Stimulated activated CD8-positive, alpha-beta memory T cell treated with anti-CD3 and anti-CD28 coated beads, Interleukin-15, amount 100 ng/mL, for 1 hour (primary cell): ENCODE data around the gene SLC17A1.

Source experiments
- DNase-seq: peaks from one replicate; pipeline ENCODE4 v3.0.0-alpha.2; 2020; ENCODE audit warnings: low read depth

SLC17A1 gene

DNA sequence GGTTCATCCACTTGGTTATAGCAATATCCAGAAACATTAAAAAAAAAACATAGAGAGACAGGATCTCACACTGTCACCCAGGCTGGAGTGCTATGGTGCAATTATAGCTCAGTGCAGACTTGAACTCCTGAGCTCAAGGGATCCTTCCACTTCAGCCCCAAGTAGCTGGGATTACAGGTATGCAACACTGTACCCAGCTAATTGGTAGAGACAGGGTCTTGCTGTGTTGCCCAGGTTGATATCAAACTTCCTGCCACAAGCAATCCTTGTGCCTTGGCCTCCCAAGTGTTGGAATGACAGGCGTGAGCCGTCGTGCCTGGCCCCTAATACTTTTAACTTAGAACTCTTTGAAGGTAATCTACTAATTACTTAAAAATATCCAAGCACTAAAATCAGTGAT lies 818 bp upstream of the SLC17A1 start:
- no peak for DNase-seq

DNA sequence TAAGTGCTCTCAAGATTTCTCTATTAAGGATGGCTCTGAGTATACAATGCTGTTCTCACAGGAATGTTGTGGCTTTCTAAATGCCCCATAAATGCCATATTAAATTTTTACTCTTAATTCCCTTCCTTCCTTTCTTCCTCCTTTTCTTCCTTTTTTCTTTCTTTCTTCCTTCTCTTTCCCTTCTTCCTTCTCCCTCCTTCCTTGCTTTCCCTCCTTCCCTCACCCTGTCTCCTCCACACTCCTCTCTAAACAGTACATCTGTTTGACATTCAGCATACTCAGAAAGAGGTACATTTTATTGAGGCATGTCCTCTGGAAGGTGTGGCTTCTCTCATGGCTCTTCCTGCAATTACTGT lies 433 bp upstream of the SLC17A1 start:
- DNase-seq: no peak

DNA sequence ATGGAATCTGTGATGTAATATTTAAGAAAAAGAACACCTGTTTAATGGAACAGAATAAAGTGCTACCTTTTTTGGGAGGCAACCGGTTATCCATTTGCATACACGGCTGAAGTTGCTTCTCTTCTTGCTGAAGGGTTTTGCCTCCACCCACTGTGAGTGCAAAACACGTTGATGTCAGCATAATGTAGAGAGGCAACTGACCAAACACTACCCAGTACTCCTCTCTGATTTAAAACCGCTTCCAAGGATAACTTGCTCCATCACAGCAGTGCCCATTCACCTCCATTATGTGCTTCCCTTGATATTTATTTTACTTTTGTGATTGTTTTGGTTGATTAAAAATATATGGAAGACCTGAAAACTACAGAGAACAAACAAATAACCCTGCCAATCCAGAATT lies 1.4 kb downstream of the SLC17A1 start:
- no peak for DNase-seq

DNA sequence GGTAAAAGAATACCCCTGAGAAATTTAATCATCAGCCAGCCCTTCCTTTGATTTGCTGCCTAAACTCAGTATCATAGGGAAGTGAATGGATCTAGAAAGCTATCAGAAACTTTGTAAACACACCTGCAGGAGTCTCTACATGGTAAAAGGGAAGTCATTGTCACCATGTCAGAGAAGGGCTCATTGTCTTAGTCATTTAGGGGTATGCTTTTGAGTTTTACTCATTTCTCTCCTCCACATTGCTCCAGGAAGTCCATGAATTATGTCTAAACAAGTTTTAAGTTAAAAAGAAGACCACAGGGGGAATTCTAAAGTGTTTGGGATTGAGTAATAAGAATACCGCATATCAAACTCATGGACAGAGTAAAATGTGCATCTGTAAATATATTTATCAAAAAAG lies 2.5 kb downstream of the SLC17A1 start:
- no peak for DNase-seq

DNA sequence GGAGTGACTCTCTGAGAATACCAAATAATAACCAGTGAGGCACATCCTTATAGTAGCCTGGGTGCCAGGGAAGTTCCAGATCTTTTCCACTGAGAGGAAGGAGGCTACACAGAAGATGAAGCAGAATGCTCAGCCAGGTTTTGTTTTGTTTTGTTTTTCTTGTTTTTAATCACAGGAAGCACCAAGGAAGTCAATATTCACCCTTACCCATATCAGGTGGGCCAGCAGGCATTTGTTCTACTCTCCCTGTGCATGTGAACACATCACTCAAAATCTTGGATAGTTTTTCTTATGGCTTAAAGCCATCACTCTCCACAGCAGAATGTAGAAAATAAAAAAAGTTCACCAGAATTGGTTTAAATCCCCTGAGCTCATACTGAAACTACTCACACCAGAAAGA lies 10.5 kb downstream of the SLC17A1 start:
- DNase-seq: no peak

DNA sequence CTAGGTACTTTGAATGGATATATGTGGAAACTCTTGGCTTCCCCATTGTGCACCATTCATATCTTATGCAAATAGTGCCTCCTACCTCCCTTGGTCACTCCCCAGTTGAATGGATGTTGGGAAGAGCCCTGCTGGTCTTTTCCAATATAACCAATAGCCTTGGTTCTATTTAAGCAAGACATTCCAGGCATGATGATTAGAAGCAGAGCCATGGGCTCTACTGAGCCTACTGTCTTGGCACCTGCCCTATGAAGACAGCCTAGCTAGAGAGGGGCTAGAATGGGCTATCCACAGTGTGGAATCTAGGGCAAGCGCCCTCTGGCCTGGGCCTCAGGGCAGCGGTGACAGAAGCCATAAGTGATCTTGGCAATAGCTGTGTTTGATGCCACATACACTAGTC lies 15.6 kb downstream of the SLC17A1 start:
- DNase-seq: no peak

DNA sequence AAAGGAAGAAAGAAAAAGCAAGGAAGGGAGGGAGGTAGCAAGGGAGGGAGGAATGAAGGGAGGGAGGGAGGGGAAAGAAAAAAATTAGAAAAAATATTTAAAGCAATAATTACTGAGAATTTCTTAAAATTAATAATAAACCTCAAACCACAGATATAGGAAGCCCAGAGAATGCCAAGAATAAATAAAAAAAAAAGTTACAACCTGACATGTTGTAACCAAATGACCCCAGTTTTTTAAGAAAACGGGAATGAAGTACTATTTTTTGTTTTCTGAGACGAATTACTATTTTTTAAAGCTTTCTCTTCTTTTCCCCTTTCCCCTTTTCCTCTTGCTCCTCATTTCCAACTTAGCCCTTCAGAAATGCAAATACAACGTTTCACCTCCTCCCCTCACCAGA lies 16.7 kb downstream of the SLC17A1 start:
- DNase-seq: no peak

DNA sequence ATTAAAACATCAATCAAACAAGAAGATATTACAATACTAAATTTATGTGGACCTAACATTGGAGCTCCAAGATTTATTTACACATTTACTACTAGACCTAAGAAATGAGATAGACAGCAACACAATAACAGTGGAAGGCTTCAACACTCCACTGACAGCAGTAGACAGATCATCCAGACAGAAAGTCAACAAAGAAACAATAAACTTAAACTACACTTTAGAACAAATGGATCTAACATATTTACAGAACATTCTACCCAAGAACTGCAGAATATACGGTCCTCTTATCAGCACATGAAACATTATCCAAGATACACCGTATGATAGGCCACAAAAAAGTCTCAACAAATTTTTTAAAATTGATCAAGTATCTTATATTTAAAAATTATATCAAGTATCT lies 27.0 kb downstream of the SLC17A1 start:
- no peak for DNase-seq

DNA sequence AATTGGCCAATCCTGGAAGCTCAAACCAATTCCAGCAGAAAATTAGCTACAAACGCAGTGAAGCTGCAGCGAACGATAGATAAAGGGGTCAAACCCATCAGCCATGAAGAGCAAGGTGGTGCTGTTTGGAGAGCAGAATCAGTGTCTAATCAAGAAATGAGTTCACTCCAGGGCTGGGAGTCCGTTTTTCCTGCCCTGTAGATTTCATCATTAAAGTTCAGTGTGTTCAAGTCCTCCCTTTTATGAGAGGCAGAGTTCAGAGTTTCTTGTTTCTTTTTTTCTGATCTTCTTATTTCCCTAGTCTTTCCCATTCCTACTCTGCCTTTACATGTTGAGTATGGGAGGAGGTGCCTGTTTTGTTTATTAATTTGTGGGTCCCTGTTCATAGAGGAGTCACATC lies 30.4 kb downstream of the SLC17A1 start:
- no peak for DNase-seq

DNA sequence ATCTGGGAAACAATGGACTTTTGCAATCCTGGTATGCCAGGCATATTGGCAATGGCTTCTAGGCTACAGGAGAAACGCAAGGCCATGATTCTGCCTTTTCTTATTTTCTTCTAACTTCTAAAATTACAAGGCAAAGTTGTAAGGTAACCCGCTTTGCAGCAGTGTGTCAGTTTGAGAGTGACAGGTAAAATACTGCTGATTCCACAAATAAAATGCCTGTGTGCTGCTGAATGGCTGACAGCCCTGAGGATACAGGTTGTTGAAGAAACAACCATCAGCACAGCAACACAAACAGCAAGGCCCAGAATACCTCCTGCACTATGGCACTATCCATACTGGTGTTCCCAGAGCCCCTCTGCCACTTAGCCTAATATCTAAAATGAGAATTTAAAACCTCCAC lies 37.1 kb downstream of the SLC17A1 start:
- no peak for DNase-seq

DNA sequence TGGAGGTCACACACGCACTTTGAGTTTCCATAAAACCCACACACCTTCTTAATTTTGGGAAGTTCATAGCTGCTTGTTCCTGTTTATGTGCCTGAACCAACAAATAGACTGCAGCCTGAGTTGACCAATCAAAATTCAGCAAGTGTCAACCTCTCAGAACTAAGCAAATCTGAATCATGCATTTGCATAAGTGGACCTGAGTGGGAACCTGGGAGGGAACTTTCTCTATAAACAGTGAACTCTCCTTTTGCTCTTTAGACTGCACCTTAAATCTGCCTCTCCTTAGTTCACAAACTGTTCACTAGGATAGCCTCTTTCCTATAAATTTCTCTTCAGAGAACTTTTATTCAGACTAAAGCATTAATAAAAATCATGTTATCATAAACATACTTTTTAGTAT lies 37.9 kb downstream of the SLC17A1 start:
- no peak for DNase-seq

DNA sequence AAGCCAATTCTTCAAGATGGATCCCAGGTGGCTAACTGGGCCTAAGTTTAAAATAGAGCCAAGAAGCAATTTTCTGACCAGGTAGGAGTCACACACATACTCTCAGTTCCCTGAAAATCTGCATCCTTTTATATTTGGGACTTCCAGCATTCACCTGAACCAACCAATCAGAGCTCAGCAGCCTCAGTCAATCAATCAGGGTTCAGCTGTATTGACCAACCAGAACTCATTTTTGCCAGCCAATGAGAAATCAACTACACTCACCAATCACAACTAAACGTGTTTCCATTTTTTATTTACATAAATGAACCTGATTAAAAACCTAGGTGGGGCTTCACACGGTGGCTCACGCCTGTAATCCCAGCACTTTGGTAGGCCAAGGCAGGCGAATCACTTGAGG lies 39.8 kb downstream of the SLC17A1 start:
- DNase-seq: no peak

DNA sequence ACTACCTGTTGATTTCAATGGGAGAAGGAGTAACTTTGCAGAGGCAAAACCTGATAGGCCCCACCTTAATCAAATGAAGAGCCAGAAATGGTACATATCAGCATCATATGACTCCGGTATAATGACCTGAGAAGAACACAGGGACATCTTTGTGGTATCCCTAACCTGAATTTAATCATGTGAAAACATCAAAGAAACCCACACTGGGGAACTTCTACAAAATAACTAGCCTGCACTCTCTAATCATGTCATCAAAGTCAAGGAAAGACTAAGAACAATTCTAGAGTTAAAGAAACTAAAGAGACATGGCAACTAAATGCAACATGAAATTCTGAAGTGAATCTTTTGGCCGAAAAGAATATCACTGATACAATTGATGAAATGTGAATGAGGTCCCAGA lies 42.4 kb downstream of the SLC17A1 start:
- no peak for DNase-seq

DNA sequence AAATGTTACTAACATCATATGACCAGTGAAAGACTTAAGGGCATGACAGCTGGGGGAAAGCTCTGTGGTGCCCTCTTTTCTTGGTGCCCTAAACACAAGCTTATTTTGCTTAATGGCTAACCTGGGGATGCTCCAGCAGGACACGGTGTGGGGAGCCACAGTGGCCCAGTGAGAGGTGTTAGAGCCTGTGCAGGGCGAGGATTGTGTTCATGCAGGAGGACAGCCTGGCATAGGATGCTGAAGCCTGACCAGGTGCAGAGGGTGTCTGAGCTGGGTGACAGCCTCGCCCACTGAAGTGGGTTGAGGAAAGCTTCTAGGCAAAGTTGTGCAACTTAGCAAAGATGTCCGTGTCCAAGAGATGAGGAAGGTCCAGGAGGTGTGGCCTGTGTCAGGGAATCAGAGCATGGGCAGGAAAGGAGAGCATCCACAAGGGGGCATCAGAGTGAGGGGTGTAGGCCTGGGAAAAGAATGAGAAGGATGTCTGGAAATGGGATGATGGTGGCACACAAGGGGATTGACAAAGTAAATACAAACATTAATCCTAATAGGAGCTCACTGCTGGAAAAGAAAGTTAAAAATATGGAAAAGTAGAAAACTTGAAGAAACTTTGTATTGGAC lies 43.4 kb downstream of the SLC17A1 start:
- peak; percentile 17 for DNase-seq

DNA sequence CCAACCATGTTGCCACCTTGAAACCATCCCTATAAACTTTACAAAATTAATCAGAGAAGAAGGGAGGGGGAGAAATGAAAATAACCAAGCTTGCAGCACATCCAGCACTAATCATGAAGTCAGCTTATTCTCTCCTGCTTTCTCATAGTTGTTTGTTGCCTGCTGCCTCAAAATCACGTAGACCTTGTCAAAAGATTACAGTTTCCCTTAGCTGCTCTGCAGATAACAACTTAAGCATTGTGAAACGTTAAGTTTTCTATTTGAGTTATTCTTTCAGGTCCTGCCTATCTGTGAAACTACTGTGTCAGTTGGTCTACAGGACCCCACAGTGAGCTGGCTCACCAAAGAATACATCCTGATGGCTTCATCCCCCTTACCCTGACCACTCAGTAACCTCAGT lies 44.4 kb downstream of the SLC17A1 start:
- no peak for DNase-seq

DNA sequence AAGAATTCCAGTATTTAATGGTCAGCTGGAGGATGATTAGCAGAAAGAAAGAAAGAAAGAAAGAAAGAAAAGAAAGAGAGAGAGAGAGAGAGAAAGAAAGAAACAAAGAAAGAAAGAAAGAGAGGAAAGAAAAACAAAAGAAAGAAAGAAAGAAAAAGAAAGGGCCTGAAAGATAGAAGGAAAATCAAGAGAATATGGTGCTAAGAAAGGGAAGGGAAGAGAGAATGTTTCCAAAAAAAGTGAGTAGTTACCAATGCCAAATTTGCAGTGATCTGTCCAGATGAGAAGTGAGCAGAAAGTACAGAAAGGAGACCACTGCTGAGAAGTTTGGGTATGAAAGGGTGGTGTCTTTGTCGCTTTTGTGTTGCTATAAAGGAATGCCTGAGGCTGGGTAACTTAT lies 50.7 kb downstream of the SLC17A1 start:
- no peak for DNase-seq

DNA sequence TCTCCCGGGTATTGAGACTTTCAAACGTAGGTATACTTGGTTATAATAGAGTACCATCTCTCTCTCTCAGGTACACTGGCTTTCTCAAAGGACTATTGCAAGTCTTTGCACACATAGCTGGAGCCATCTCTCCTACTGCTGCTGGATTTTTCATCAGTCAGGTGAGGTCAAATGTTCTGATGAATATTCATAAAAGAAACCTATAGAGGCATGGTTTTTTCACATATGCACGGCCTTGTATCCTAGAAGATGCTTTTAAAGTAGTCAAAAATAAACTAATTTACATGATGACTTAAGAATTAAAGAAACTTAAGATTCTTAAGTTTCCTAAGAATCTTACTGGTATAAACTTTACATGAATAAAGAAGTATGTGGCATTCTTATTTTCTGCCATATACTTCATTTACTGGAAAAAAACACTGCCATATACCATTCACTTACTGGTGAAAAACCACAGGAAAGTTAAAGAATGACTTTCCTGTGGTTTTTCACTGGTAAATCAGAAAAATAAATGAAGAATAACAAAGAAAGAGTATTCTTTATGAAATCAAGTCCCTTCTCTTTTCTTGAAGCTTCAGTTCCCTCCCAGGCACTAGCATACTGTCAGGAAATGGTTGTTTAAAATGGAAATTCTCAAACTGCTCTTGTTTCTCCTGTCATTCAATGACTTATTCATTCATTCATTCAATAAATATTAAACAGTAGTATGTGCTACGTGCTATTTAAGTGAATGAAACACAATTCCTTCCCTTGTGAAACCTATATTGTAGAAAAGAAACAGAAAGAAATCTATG lies 53.8 kb downstream of the SLC17A1 start:
- DNase-seq: no peak

DNA sequence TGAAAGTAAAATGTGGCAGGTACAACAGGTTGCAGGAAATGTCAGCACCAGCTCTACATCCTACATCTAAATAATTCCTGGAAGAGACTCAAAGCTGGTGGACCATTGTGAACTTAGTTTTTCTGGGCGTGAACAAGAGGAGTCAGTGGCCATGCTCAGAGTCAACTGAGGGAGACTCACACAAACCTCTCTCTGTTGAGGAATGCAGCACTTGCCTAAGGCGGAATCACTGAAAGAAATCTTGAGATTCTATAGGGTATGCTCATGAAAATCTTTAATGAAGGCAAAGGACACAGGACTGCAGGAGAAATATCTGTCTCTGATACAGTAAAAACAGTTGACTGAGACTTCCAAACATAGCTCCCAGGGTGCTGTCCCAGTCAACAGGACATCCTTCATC lies 54.8 kb downstream of the SLC17A1 start:
- DNase-seq: no peak

DNA sequence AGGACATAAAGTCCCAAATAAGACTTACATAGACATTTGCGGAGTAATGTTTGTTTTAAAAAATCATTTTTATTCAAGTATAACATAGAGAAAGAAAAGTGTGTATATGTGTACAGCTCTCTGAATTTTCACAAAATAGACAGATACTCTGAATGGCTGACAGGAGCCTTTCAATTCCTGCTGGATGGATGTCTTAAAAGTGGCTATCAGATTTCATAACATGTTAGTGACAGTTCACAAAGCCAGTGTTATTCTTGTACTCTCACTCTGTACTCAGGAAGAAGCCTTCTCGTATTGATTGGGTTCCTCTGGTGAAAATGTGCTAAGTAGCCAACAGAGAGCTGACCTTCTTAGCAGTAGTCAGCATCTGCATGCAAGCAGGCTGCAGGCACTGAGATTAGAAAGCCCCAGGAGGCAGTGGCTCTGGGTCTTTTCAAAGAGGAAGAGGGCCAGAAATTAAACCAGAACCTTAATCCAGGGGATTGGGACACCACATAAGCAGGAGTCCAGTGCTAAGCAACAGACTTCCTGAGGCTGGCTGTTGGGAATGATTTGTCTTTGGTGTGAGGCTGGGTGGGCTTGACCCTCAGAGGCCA lies 57.6 kb downstream of the SLC17A1 start:
- DNase-seq: no peak

DNA sequence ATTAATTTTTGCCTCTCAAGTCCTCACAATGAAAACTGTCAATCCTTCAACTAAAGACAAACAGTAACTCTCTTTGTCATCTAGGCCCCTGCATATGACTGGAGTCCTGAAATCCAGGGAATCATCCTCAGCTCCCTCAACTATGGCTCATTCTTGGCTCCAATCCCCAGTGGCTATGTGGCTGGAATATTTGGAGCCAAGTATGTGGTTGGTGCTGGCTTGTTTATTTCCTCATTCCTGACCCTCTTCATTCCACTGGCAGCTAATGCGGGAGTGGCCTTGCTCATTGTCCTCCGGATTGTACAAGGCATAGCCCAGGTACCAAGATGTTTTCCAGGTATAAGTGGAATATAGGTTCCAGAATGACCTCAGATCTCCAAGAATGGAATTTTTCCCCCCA lies 61.9 kb downstream of the SLC17A1 start:
- no peak for DNase-seq

DNA sequence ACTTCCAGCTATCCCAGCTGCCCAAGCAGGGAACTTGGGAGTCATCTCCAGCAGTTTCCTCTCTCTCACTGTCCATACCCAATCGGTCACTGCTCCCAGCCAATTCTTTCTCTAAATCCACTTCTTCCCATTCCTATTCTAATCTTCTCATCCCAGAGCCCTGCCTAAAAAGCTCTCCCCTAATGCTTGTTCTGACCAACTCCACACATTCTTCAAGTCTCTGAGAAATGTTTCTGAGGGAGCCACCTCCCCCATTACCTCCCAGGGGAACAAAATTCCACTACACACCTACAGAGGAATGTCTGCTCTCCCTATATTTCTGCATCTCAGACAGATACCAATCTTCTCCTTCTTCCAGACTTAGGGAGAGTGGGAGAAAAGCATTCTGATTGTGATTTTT lies 63.3 kb downstream of the SLC17A1 start:
- DNase-seq: no peak

DNA sequence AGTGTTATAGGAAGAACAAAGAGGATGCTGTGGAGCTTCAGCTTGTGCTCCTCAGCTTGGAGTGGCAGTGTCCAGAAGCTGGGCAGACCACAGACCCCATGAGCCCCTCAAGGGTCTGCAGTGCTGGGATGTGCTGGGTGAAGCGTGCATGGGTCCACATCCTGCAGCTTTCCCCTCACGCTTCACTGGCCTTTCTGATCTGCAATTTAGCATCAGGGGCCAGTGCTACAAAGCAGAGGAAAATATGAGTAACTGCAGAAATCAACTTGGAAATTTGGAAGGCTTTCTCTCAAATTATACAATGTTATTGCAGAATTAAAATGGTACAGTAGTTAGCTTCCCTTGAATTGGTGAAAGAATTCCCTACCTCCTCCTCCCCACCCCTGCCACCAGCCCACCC lies 67.2 kb downstream of the SLC17A1 start:
- no peak for DNase-seq

DNA sequence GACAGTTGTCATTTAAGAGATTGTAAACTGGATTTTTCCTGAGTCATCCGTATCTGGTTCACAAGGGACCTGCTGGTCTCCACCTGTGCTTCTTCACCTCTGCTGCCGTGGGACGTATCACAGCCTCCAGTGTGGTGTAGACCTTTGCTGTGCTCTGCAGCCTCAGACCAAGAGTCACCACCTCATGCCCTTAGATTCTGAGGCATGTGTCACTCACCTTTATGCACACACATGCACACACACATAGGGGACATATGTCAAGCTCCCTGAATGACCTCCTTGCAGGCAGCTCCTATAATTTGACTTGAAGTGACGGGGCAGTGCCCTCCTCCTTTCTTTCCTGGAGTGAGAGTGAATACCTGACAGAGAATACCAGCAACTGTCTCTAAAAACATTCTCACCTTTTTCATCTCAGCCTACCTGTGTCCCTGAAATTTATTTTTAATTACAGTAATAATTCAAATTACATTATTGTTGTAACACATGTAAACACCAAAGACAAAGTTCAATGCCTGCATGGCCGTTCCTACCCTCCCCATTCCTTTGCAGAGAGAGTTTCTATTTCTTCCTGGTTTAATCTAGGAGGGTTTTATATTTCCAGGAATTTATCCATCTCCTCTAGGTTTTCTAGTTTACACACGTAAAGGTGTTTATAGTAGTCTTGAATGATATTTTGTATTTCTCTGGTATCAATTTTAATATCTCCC lies 73.8 kb downstream of the SLC17A1 start:
- no peak for DNase-seq
